ENCODE measurements around the gene NCBP2L.
A peak's percentile ranks its signal among the peaks of the same experiment; 100 is the strongest.

Gene NCBP2L

GRCh38 chrX:107777536-107777832 lies at the start of gene NCBP2L:
Gene NCBP2L (plus strand): TSS chrX:107777733. CDS start chrX:107794221, 16,488 bp downstream.
- no peak for DNase-seq (ENCODE audit: low read depth)
- H3K4me3 ChIP-seq (ENCODE audit: low read length), result peak within 1 kb of the TSS; percentile 48
- TF ChIP-seq CTCF (conservative IDR thresholded peaks at IDR 0.05; ENCODE audit: low read depth, low read length), result no peak

- H3K4me3 ChIP-seq (ENCODE audit: low read length), result no peak overlapping the region
- TF ChIP-seq CTCF (conservative IDR thresholded peaks at IDR 0.05; ENCODE audit: low read depth, low read length), result no peak
- no peak for DNase-seq (ENCODE audit: low read depth)
Observed at GRCh38 chrX:107728371-107729099, 49.0 kb upstream of the NCBP2L start.

DNA sequence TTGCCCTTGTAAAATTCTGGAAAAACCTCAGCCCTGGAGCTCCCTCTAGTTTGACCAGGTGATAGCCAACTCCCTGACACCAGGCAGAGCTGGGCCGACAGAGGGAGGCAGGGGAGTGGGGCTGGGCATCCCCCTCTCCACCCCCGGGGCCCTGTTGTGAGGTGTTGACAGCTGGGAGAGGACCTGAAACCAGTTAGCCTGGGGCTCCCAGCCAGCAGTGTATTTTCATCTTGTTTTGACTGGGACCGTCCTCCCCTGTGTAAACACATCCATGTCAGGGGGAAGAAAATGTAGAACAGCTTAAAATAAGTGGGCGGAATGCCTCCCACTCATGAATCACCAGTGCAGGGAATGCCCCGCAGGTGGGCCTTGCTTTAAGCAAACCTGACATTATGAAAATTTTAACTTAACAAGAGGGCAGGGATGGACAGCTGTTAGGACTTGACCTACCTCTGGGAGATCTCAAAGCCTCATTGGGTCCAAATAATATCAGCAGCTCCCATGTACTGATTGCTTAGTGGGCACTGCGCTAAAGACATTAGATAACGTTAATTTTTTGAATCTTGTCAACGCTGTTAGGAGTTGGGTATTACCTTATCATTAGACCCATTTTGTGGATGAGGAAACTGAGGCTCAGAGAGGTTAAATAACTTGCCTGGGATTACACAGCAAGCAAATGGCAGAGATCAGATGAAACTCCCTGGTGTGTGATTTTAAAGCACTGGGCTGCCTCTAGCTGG lies 47.8 kb upstream of the NCBP2L start:
- TF ChIP-seq CTCF (conservative IDR thresholded peaks at IDR 0.05; ENCODE audit: low read depth, low read length), result no peak
- no peak for DNase-seq (ENCODE audit: low read depth)

GRCh38 chrX:107730298-107730655 lies 47.3 kb upstream of the NCBP2L start:
- no peak for TF ChIP-seq CTCF (conservative IDR thresholded peaks at IDR 0.05; ENCODE audit: low read depth, low read length)
- no peak overlapping the region for H3K4me3 ChIP-seq (ENCODE audit: low read length)
- no peak for DNase-seq (ENCODE audit: low read depth)

More for the DNA sequence above, 47.8 kb upstream of the NCBP2L start:
- H3K4me3 ChIP-seq (ENCODE audit: low read length), result no peak overlapping the region

DNA sequence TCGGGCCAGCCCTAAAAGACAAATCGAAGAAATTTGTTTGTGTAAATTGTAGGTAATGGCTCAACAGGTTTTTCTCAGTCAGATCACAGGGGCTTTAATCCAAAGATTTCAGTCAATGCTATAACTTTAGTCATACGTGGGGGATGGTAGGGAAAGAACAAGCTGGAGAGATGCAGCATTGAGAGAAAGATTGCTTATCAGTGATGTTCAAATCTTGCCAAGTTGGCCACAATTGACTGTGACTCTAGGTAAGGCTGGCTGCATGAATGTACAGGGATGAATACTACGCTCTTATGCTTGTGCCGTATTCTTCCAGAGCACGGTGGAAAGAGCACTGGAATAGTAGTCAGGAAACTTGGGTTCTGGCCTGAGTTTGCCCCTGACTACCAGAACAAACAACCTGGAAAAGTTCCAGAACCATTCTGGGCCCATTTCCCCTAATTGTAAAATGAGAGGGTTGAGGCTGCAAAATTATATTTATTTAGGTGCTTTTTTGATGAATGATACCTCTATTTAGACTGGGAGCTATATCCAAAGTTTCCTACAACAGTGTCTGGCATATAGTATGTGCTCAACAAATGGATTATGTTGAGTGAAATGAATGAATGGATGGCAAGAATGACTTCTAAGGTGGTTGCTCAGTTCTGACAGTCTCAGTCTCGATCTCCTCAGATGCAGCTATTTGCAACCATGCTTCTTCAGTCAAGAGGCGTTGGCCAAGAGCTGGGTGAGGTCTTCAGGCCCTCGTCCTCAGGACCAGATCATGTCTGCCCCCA lies 46.4 kb upstream of the NCBP2L start:
- no peak overlapping the region for H3K4me3 ChIP-seq (ENCODE audit: low read length)
- no peak for TF ChIP-seq CTCF (conservative IDR thresholded peaks at IDR 0.05; ENCODE audit: low read depth, low read length)
- DNase-seq (ENCODE audit: low read depth), result no peak

DNA sequence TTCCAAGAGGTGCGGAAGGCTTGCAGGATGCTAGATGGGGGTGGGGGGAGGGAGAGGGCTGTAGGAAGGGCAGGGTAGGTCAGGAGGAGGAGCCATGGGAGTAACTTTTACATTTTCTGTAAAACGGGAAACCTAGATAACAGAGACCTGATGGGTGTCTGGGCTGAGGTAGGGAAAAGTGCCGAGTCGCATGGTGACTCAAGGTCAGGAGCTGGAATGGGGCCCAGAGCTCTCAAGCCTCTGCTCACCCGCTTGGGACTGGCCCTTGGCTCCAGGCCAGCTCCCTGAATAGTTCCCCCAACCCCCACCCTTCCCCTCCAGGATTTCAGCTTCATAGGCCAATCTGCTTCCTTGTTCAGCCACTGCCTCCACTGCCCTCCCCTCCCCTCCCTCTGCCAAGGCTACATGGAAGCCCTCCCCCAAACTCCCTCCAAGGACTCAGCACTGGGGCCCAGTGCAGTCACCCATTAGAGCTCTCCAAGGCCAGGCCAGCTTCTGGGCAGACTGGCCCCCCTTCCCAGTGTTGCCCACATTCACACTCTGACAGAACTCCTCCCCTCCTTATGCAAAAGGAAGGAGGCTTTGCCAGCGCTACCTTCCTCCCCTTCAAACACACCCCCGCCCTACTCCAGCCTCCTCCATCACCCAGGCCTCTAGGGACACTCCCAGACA lies 45.6 kb upstream of the NCBP2L start:
- no peak for TF ChIP-seq CTCF (conservative IDR thresholded peaks at IDR 0.05; ENCODE audit: low read depth, low read length)
- no peak overlapping the region for H3K4me3 ChIP-seq (ENCODE audit: low read length)
- peak; percentile 89 for DNase-seq (ENCODE audit: low read depth)
